Stimulated activated CD4-positive, alpha-beta T cell treated with anti-CD3 and anti-CD28 coated beads, Interleukin-15, amount 100 ng/mL, for 1 hour (primary cell): ENCODE results near the gene LINC01488.

ENCODE experiments used
- DNase-seq, 2 donors: peaks; one replicate each; pipeline ENCODE4 v3.0.0-alpha.2; 2020; ENCODE audit warnings: low read depth in 1 of 2, low spot score in 1 of 2

The LINC01488 gene

DNA sequence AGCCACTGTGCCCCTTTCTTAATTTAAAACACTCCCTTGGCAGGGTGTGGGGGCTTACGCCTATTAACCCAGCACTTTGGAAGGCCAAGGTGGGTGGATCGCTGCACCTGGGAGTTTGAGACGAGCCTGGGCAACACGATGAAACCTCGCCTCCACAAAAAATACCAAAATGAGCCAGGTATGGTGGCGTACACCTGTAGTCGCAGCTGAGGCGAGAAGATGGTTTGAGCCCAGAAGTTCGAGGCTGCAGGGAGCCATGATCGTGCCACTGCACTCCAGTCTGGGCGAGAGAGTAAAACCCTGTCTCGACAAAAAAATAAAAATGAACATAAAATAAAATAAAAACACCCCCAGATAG lies 45.0 kb downstream of the LINC01488 start:
- no peak for DNase-seq

DNA sequence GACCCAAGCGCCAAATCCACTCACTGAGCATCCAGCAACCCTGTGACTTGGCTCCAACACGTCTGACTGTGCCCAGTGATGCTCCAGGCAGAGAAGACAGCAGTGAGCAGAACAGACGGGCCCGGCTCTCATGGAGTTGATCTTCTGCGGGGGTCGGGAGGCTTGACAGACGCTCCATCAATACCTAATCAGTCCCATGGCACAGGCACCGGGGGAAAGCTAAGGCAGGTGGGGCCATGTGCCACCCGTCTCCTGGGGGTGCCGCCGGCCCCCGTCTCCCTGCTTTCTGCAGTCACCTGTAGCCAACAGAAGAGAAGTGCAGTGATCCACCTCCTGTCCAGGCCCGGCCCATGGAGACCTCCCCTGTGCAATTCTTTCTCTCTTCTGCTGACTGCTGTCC lies 47.5 kb downstream of the LINC01488 start:
- no peak for DNase-seq

DNA sequence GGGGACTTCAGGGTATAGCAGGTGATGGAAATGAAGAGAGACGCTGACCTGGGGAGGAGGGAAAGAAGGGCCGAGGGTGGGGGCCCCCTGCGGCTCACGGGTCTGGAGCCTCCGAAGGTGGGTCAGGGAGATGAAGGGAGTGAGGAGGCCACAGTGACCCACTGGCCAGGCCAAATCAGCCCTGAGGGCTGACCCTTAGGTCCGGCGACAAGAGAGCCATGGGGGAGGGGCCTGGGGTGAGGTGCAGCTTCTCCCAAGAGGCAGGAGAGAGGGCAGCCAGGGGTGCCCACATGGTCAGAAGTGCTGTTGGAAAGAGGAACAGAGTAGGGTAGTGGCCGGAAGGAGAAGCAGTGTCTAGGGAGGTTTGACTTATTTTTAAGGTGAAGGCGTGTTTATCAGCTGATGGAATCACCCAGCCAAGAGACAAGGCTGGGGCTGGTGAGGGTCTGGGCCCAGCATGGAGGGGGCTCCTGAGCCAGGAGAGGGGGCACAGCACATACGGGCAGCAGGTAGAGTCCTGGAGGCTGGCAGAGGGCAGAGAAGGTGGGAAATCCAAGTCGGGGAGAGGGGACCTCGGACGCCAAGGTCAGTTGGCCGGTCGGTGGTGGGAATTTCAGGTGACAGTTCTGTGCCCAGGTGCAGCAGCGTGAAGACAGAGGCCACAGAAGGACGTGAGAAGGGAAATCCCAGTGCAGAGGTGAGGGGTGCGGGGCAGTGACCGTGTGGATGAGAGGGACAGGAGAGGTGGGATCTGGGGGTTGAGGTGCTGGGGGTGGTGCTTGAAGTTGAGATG lies 49.0 kb downstream of the LINC01488 start:
- DNase-seq: no peak

DNA sequence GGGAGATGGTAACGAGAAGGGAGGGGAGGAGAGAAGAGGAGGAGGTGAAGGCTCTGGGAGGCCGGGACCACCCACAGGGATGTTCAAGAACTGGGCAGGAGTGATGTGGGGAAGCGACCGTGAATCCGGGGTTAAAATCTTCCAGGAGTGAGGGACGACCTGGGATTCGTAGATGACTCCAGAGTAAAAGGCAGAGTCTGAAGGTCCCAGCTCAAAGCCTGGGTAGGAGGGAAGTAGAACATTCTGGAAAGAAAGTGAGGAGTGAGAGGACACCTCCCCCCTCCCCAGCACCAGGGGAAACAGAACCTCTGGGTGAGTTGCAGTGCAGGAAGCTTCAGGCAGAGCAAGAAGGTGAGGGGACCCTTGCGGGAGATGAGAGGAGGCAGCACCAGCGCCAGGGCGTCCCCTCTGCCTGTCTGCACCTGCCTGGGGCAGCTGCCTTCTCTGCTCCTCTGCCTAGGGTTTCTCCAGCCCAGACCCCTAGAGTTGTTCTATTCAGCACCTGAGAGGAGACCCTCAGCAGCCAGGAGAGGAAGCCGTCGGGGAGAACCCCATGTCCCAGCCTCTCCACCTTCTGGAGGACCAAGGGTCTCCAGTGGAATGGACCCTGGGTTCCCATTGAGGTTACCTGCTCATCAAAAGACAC lies 49.7 kb downstream of the LINC01488 start:
- DNase-seq: no peak

DNA sequence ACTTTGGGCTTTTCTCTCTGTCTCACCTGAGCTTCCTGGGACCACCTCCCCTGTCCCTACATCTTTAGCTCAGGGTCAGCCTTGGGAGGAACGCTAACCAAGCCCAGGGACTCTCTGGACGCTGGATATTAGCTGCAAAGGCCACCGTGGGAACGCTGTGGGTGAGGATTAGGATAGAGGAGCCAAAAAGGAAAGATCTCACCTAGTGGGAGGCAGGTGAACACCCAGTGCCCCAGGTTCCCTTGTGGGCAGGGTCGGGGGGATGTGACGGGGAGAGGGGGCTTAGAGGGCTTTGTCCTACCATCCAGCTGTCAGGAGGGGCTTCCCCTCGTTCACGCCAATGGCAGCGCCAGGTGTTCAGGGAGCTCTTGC lies 50.2 kb downstream of the LINC01488 start:
- no peak for DNase-seq

DNA sequence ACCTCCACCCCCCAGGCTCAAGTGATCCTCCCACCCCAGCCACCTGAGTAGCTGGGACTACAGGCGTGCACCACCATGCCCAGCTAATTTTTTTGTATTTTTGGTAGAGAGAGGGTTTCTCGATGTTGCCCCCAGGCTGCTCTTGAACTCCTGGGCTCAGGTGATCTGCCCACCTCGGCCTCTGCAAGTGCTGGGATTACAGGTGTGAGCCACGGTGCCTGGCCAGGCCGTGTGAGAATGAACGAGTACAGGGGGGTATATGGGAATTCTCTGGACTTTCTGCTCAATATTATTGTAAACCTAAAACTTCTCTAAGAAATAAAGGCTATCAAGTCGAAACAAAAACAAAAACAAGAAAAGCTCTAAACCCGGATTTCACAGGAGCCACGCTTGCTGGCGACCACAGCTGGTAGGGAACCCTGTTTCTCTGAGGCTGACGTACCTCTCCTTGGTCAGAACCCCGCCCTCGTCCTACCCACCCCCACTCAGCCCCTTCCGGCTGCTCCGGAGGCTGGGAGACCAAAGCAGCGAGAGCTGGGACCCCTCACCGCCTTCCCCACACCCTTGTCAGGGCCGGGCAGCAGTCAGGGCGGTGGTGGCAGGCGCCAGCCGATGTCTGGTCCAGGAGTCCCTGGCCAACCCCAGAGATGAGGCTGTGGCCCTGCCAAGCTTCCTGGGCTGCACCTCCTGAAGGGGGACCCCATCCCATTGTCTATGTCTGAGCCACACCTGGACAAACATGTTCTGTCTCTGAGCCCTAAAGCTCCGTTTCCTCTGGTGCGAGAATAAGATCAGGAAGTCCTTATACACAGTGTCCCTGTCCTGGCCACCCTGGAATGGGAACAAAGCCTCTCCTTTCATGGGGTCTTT lies 52.1 kb downstream of the LINC01488 start:
- no peak for DNase-seq

DNA sequence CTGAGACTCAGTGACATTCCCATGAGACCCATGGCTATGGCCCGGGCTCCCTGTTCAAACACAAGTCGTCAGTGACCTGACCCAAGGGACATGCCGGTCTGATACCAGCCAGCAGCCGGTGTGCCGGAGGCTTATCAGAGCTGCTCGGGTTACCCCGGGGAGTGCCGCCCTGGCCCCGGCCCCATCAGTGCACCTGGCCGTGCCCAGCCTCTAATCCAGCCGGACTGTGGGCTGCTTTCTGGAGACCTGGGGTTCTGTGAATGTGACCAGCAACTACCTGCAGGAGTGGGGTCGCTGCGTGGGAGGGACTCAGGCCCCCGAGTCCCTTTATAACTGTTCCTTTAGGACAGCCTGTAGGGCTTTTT lies 52.7 kb downstream of the LINC01488 start:
- no peak for DNase-seq

DNA sequence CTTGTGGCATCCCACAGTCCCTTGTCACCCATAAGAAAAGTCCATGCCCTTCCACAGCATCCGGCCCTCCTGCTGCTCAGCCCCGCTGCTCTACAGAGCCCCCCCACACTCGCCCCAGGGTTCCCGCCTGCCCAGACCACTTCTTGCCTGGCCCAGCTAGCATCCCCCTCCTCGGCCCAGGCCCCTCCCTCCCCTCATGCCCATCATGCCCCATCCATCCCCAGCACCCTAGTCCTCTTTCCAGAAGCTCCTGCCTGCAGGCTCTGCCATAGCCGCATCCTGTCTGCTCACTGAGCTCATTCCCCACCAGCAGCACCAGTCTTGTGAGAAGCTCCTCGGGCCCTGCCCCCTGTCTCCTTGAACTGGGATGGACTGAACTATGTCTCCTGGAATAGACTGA lies 54.4 kb downstream of the LINC01488 start:
- no peak for DNase-seq

DNA sequence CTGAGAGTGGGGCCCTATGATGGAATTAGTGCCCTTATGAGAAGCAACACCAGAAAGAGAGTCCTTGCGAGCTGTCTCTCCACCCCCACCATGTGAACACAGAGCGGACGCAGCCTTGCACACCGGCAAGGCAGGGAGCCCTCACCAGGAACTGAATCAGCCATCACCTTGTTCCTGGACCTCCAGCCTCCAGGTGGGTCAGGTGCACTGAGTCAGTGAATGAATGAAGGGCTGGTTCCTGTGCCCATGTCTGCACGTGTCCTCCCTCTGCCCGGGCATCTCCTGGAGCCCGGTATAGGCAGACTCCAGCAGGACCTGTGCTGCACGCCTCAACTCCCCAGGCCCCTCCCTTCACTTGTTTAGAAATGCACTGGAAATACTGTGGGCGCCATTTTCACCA lies 54.9 kb downstream of the LINC01488 start:
- no peak for DNase-seq

DNA sequence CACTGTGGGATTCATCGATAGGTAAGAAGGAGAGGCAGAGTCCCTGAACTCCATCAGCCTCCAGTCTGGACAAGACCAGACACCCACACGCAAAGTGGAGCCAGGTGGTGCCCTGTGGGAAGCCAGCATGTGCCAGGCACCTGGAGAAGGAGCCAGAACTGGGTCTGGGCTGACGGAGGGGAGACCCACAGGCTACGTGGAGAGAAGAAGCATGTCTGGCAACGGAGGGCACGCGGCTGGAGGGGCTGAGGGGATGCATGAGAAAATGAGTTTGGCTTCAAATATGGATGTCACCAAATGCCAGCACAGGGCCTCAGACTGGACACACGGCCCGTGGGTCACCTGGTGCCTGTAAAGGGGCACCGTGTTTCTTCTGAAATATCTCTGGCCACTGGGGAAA lies 55.7 kb downstream of the LINC01488 start:
- DNase-seq: no peak

DNA sequence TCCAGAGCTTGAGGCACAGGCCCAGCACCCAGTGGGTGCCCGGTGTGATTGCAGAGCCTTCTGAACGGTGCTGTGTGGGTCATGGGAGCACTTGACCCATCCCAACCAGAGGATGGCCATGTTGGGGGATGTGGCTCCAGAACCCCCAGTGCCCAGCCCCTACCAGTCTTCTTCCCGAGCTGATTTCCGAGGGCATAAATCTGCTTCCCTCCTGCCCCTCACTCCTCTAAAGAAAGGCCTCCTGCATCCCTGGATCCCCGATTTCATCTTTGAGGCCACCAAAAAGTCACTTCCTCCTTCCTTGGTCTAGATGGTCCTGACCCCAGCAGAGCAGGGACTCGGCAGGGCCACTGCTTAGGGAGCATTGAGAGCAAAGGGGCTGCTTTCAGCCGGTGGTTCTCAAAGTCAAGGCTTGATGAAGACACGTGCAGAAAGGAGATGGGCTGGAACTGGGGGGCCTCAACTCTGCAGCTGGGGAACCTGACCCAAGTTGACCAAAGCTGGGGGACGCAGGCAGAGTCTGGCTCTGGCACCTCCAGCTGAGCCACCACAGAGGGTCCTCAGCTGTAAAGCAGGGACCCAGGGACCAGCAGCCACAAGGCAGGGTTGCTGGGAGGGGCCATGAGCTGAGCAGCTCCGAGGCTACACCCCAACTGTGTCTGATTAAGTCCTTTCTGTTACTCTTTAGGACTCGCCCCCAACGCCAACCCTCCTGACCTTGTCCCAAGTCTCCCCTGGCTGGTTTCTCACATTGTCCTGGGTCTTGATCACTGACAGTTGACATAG lies 56.6 kb downstream of the LINC01488 start:
- no peak for DNase-seq

DNA sequence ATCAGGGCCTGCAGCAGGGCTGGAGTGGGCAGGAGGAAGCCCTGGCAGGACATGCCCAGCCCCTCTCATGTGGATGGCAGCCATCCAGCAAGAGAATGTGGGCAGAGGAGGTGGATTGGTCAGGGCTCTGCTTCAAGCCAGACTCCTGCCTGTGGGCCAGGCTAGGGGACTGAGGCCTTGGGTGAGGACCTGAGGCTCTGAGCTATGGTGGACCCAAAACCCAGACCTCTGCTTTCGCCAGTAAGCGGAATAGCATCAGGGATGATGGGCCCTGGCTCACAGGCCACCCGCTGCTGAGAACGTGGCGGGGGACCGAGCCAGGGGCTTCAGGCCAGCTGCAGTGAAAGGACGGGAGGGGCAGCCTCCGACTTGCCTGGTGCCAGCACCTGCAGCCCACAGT lies 57.4 kb downstream of the LINC01488 start:
- DNase-seq: no peak

DNA sequence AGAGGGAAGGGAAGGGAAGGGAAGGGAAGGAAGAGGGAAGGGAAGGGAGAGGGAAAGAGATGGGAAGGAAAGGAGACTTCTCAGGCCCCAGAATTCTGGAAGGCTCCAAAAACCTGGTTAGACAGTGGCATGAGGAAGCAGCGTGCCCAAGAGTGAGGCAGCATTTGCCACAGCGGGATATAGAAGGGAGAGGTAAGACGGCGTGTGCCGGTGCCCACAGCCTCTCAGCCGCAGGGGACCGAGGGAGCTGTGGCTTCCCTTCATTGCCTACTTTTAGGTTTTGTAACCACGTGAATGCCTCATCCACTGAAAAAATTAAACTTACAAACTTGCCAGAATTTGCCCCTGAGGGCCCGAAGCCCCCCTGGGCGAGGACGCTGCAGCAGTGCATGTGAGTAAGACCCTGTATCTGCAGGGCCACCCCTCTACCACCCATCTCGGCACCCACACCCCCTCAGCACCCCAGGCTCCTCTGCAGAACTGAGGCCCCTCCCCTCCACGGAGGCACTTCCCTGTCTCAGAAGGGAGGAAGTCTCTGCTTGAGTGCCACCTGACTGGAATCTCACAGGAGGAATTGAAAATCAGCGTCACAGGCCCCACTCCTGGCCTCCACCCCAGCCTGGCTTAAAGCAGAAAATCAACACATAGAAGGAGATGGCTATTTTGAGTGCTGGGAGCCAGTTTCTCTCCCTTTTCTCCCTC lies 58.1 kb downstream of the LINC01488 start:
- no peak for DNase-seq

DNA sequence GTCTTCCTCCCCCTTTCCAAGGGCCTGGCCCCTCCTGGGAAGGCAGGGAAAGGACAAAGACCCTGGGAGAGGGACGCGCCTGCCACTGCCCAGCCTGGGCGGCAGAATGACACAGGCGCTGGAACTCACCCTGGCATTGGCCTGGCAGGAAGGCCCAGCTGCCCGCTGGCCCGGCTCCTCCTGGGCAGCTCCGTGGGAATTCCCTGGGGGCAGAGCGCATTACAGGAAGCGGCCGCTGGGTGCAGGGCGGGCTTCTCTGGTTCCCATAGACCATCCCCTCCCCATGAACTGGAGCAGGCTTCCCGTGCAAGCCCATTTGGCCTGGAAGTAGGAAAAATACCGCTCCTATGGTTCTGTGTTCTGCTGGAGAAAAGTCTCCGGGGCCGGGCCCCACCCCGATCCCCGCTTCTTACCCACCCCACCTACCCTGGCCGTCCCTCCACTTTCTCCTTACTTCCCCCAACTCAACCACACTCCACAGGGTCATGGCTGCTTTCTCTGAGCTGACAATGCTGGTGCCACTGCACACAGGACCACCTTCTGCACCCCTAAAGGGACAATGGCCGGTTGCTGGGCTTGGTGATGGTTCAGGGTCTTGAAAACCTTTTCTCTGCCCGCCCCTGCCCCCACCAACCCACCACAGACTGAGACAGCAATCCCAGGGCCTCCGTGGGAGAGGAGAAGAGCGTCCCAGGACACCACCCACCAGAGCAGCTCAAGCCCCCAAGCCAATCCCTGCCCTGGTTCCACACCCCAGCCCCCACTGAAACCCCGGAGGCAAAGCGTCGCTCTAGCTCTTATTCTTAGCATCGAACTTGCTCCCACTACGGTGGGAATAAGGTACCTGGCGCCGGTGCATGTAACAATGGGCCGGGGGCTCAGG lies 58.9 kb downstream of the LINC01488 start:
- no peak for DNase-seq

DNA sequence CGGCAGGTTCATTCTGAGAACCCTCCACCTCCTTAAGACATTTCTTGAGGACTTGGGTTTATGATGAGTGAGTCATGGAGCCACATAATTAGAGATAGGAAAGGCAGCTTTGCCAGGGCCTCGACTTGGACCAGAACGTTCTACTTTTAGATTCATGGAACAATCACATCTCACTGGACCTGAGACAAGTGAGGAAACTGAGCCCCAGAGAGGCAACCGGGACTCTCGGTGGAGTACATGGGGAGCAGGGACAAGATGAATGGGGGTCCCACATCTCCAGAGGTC lies 59.5 kb downstream of the LINC01488 start:
- no peak for DNase-seq

DNA sequence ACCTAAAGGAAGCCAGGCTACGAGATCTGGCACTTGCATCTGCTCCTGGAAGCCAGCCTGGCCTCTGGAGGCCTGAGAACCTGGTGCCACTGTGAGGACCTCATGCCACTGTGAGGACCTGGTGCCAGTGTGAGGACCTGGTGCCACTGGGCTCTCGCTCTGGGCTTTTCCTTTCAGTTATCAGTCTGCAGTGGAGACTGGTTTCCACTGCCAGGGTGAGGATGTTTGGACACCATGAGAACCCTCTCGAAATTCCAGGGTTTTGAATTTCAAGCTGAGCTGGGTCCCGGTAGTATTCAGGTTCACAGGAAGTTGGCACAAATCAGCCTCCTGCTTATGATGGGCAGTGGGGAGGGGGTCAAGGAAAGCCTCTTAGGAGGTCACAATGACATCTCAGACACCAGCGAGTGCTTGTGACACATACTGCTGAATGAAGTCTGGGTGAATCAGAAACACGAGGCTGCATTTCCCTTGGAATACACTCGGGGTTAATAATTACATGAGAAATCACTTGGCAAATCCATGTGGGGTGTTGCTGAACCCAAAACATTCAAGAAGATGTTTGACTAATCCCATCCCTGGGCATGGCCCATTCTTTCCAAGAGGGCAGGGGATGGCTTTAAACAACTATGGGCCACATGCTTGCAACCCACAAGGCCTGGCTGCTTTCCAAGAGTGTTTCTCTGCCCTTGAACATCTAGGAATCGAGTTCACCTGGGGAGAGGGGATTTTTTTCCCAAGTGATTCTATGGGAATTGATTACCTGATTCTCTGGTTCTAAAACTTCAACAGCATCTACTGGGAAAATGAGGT lies 60.2 kb downstream of the LINC01488 start:
- no peak for DNase-seq

DNA sequence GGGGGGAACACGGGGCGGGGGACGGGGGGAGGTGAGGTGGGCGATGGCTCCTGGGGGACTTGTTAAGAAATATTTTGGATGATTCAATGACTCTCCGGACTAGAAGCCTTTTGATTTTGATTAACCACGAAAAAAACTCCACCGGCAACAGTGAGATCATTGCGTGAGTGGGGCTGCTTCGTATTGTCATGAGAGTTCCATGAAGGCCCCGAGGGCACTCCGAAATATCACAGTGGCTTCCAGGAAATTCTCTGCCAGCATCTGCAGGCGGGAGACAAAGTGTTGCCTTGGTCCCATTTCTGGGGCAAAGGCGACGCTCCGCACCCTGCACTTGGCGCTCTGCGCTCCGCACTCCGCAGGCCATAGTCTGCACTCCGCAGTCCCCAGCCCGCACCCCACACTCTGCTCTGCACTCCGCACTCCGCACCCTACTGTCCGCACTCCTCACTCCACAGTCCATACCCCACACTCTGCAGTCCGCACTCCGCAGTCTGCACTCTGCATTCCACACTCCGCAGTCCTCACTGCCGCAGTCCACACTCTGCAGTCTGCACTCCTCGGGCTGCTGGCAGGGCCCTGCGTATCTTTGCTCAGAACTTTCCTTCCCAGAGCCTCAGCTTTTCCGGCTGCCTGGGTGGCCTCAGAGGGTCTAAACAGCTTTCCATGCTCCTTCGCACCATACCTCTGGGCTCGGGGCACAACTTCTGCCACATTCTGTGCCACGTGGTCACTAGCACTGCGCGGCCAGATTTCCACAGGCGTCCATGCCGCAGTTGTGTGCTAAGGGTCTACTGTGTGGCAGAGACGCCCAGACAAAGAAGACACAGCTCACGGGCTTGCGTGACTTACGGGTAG lies 61.1 kb downstream of the LINC01488 start:
- DNase-seq: no peak
